K562 (cell line): ENCODE data around the gene LDAH. TPM values are rescaled to one million over a fixed set of nuclear protein-coding genes. Genes with fewer than 3 reads are reported as not detected.

Source experiments
- ATAC-seq: fragments of 200-7000 bp; cut with Tn5 transposase; 3 replicates; pipeline ENCODE4 v1.9.1; 2020; ENCODE audit warnings: moderate library complexity
- BruUV-seq: library from RNA; stranded (reverse); fragments of 400-500 nt; replicated peaks from 2 replicates; lab custom pipeline; 2021; lab: Mats Ljungman, UMichigan
- CTCF ChIA-PET: fragments of 300-600 bp; formaldehyde crosslinking; extraction: SDS; loops from one replicate; lab custom pipeline; 2021; ENCODE audit warnings: low intra/inter-chr PET ratio; lab: Yijun Ruan, JAX
- POLR2A ChIA-PET: fragments of 300-600, 350-650 bp; sonication (Branson Sonifier 250); formaldehyde crosslinking; extraction: SDS; loops from one replicate; lab custom pipeline; 2021; ENCODE audit warnings: antibody characterized with exemption, inconsistent platforms; lab: Yijun Ruan, JAX
- DNase-seq, 4 experiments: peaks; one replicate each; pipeline versions ENCODE4 v3.0.0 to v3.0.0-alpha.2; 2011 to 2018; ENCODE audit warnings: low spot score in 3 of 4, mixed read lengths in 3 of 4; ENCODE audit errors: extremely low read depth in 1 of 4
- FAIRE-seq: peaks from 2 replicates; lab custom pipeline; 2011; peaks lifted over from hg19 to GRCh38; lab: Jason Lieb, UNC
- H2AFZ ChIP-seq: 2 replicates; pipeline ENCODE4 v1.6.0; 2011; ENCODE audit warnings: low read depth, low read length, control low read depth, inconsistent platforms
- H3K27ac ChIP-seq: fragments of 200-600 bp; 3 replicates; pipeline ENCODE4 v1.8.0; 2011; ENCODE audit warnings: low read depth, mild to moderate bottlenecking, control low read depth, inconsistent platforms, low read length, moderate library complexity, mixed read lengths; ENCODE audit errors: extremely low read depth
- H3K27me3 ChIP-seq, 2 experiments: fragments of 300-600 bp in 1 of 2; 2 replicates in 1 of 2; 3 replicates in 1 of 2; pipeline versions ENCODE4 v1.6.0 to v1.8.0; 2011; ENCODE audit warnings: inconsistent platforms in 2 of 2, low read length in 2 of 2, mild to moderate bottlenecking in 1 of 2, mixed read lengths in 1 of 2, moderate library complexity in 1 of 2; ENCODE audit not compliant: control insufficient read depth in 2 of 2, insufficient read depth in 2 of 2
- H3K36me3 ChIP-seq: fragments of 300-600 bp; 3 replicates; pipeline ENCODE4 v1.8.0; 2011; ENCODE audit warnings: mild to moderate bottlenecking, low read length, inconsistent platforms; ENCODE audit not compliant: control insufficient read depth, insufficient read depth
- H3K4me1 ChIP-seq, 2 experiments: fragments of 200-600 bp in 1 of 2; replicated peaks in 1 of 2; 2 replicates in 1 of 2; 3 replicates in 1 of 2; pipeline versions ENCODE4 v1.5.1 to v1.8.0; 2011; ENCODE audit warnings: inconsistent platforms in 2 of 2, low read length in 2 of 2, mild to moderate bottlenecking in 1 of 2, mixed read lengths in 1 of 2, moderate library complexity in 1 of 2; ENCODE audit not compliant: control insufficient read depth in 2 of 2, insufficient read depth in 2 of 2
- H3K4me2 ChIP-seq: 2 replicates; pipeline ENCODE4 v1.6.1; 2011; ENCODE audit warnings: low read length, control low read depth, inconsistent platforms, mixed read lengths; ENCODE audit not compliant: insufficient read depth
- H3K4me3 ChIP-seq: fragments of 200-600 bp; sonication (generic), shearing (Covaris generic); 2 replicates; pipeline ENCODE4 v1.5.1; 2016; ENCODE audit warnings: control low read depth, inconsistent platforms
- H3K79me2 ChIP-seq: fragments of 200-600 bp; 3 replicates; pipeline ENCODE4 v1.8.0; 2011; ENCODE audit warnings: low read length, inconsistent platforms; ENCODE audit not compliant: control insufficient read depth, insufficient read depth
- H3K9ac ChIP-seq, 2 experiments: 2 replicates each; pipeline versions ENCODE4 v1.6.0 to v1.6.1; 2011; ENCODE audit warnings: low read depth in 2 of 2, low read length in 2 of 2, control low read depth in 1 of 2, inconsistent platforms in 1 of 2, mild to moderate bottlenecking in 1 of 2, mixed read lengths in 1 of 2; ENCODE audit not compliant: insufficient read depth in 1 of 2
- H3K9me1 ChIP-seq: one replicate; pipeline ENCODE4 v1.6.0; 2011; ENCODE audit warnings: inconsistent platforms, mild to moderate bottlenecking, low read length, moderate library complexity; ENCODE audit not compliant: control insufficient read depth, insufficient read depth
- H3K9me3 ChIP-seq: replicated peaks from 2 replicates; pipeline ENCODE4 v1.5.1; 2011; ENCODE audit warnings: low read depth, low read length, inconsistent platforms; ENCODE audit not compliant: control insufficient read depth, insufficient read depth
- H4K20me1 ChIP-seq: replicated peaks from 2 replicates; pipeline ENCODE4 v1.6.1; 2011; ENCODE audit warnings: low read length, inconsistent platforms, mixed read lengths; ENCODE audit not compliant: control insufficient read depth, insufficient read depth
- CBFA2T2 ChIP-seq: fragments of 450-650 bp; conservative IDR thresholded peaks from 2 replicates; pipeline ENCODE4 v1.6.1; 2017; ENCODE audit warnings: mild to moderate bottlenecking
- CC2D1A ChIP-seq: fragments of 450-650 bp; IDR thresholded peaks from 2 replicates; pipeline ENCODE4 v1.6.1; 2017; ENCODE audit warnings: mild to moderate bottlenecking
- GTF2F1 ChIP-seq: IDR thresholded peaks from 2 replicates; pipeline ENCODE4 v1.6.1; 2011; ENCODE audit warnings: low read depth, low read length, improper control_type of control experiment
- HNRNPH1 ChIP-seq: fragments of 200-400 bp; formaldehyde crosslinking; optimal IDR thresholded peaks from 2 replicates; pipeline ENCODE3; 2017; ENCODE audit warnings: low read depth, mild to moderate bottlenecking, low read length, moderate library complexity
- RAD21 ChIP-seq, 2 experiments: fragments of 250-450 bp in 1 of 2; fragments of 450-650 bp in 1 of 2; sonication (Bioruptor Pico) in 1 of 2; formaldehyde crosslinking in 1 of 2; IDR thresholded peaks in 1 of 2; conservative IDR thresholded peaks in 1 of 2; 2 replicates each; pipeline versions ENCODE4 v1.4.0 to v1.8.0; 2020 to 2022; ENCODE audit warnings: mild to moderate bottlenecking in 2 of 2, moderate library complexity in 1 of 2
- SMC3 ChIP-seq: conservative IDR thresholded peaks from 2 replicates; pipeline ENCODE4 v1.6.1; 2011; ENCODE audit warnings: low read depth, low read length, improper control_type of control experiment; ENCODE audit not compliant: insufficient read depth
- ZNF253 ChIP-seq: fragments of 250-450 bp; sonication (Bioruptor Pico); conservative IDR thresholded peaks from 2 replicates; pipeline ENCODE4 v1.6.1; 2021; ENCODE audit warnings: mild to moderate bottlenecking
- ZNF609 ChIP-seq: sonication (generic); formaldehyde crosslinking; IDR thresholded peaks from 2 replicates; pipeline ENCODE4 v1.8.1; 2023; ENCODE audit warnings: missing genetic modification reagents, mild to moderate bottlenecking, borderline replicate concordance
- ZNF644 ChIP-seq: fragments of 200-800 bp; sonication (Bioruptor generic); IDR thresholded peaks from 2 replicates; pipeline ENCODE4 v1.6.1; 2016; ENCODE audit warnings: low read depth, missing genetic modification characterization, missing compliant biosample characterization
- WGBS: fragments of 100-300 bp; shearing (Covaris generic); methylation state at CpG from one replicate; pipeline ENCODE4 v1.1.6; 2016; ENCODE audit warnings: low coverage, mixed read lengths; ENCODE audit not compliant: insufficient coverage; ENCODE audit errors: missing lambda C conversion rate; 5-methylcytosine and 5-hydroxymethylcytosine counted together
- in situ Hi-C: fragments of 300-500 bp; cut with MboI; formaldehyde crosslinking; loops from 4 replicates; pipeline ENCODE4 v1.15.0; 2018; ENCODE audit warnings: inconsistent platforms, mixed read lengths
- intact Hi-C: fragments of 100-400 bp; cut with micrococcal nuclease; formaldehyde crosslinking; loops from 2 replicates; pipeline ENCODE4 v1.14.2; 2022
- polyA plus RNA-seq, 8 experiments: library from polyadenylated mRNA; depleted of rRNA in 4 of 8; stranded (reverse) in 5 of 8; unstranded in 3 of 8; fragments of >200 nt; fragmentation: Nextera tagmentation in 2 of 8; fragmentation: Illumina TruSeq in 1 of 8; extraction: Ambion mirVana in 2 of 8; extraction: Trizol in 1 of 8; gene quantifications; 2 replicates each; pipeline versions ENCODE4 v1.2.1 to v1.2.3, GENCODE V29; 2011 to 2014; ENCODE audit warnings: inconsistent platforms in 1 of 8, missing spikeins in 1 of 8
- total RNA-seq, 7 experiments: library from RNA; depleted of rRNA in 6 of 7; stranded (reverse); fragments of >200 nt in 6 of 7; fragmentation: Illumina TruSeq in 2 of 7; extraction: Trizol in 2 of 7; gene quantifications; 2 replicates each; pipeline versions ENCODE4 v1.2.1 to v1.2.3, GENCODE V29; 2011 to 2021; ENCODE audit warnings: low replicate concordance in 1 of 7

LDAH gene
- total and polyA plus RNA-seq, 9 of the 15 experiments (the other 6 are each of a cell fraction or from before 2014, with no cell fraction given): 22.3 to 60.1 (median 40.0) TPM

GRCh38 chr2:20684581-20685063 lies 138.3 kb downstream of the LDAH start:
- intact Hi-C loops: loop anchor here (10.0 kb wide), 1 partner anchor 140 kb away; the partner anchor contains the start of gene LDAH

GRCh38 chr2:20682167-20682920 lies 140.6 kb downstream of the LDAH start:
- in situ Hi-C loops: no loop called here
- 78% methylated on average over 7 of the region's 7 CpGs for WGBS
- no peak overlapping the region for H3K4me3 ChIP-seq
- H2AFZ ChIP-seq: no peak overlapping the region
- POLR2A ChIA-PET: no interaction called here
- H3K4me2 ChIP-seq: no peak overlapping the region
- peaks cover 40% of the 10 kb centered on the region; the same call in 2 of the 3 replicates for H3K36me3 ChIP-seq
- FAIRE-seq (peak; percentile 44), DNase-seq (peak in 3 of 4 experiments; percentile 21 to 32 (median 29)), ATAC-seq (peak; percentile 65)
- no peaks in the 10 kb centered on the region for H3K9me1 ChIP-seq
- H3K79me2 ChIP-seq: no peaks in the 10 kb centered on the region
- no peaks in the 10 kb centered on the region for H3K9me3 ChIP-seq
- no peaks in the 10 kb centered on the region; the same call in 1 of the 2 replicates for H4K20me1 ChIP-seq
- no peaks in the 10 kb centered on the region for H3K4me1 ChIP-seq
- no peaks in the 10 kb centered on the region for H3K27me3 ChIP-seq
- intact Hi-C loops: loop anchor here (1.0 to 10.0 kb wide), 3 partner anchors 142 to 281 kb away; partner anchors contain the start of gene LDAH
- no peak overlapping the region for H3K27ac ChIP-seq
- no TSS peak for BruUV-seq
- CTCF ChIA-PET: interaction anchor here (1.5 kb wide), 1 partner anchor 281 kb away, joined by 14 read pairs; no protein-coding TSS in a partner anchor
- no peak overlapping the region for H3K9ac ChIP-seq
- TF ChIP-seq SMC3 (peak; percentile 49), ZNF609 (no peak), GTF2F1 (no peak), RAD21 (CRISPR knock-in tag; conservative IDR thresholded peaks at IDR 0.05 in 1 of 2, IDR thresholded peaks at IDR 0.05 in 1 of 2) (peak; percentile 23 to 63; a peak in 3 of 4 replicates), CBFA2T2 (no peak), ZNF253 (CRISPR knock-in tag) (no peak)

More at GRCh38 chr2:20684581-20685063, 138.3 kb downstream of the LDAH start:
- Histone ChIP-seq H3K36me3 (peaks cover 50% of the 10 kb centered on the region; the same call in 2 of the 3 replicates), H3K79me2 (no peaks in the 10 kb centered on the region), H3K4me2 (no peak overlapping the region), H3K4me3 (no peak overlapping the region), H3K27ac (no peak overlapping the region), H4K20me1 (no peaks in the 10 kb centered on the region), H2AFZ (no peak overlapping the region), H3K9me1 (no peaks in the 10 kb centered on the region), H3K27me3 (no peaks in the 10 kb centered on the region), H3K4me1 (peaks cover 0 to 2% of the 10 kb centered on the region in 2 experiments; a peak in 2 of 5 replicates), H3K9me3 (no peaks in the 10 kb centered on the region), H3K9ac (no peak overlapping the region)
- no TSS peak for BruUV-seq
- in situ Hi-C loops: no loop called here
- ChIA-PET POLR2A (interaction anchor here (1.6 kb wide), 1 partner anchor 8 kb away, joined by 5 read pairs; no protein-coding TSS in a partner anchor), CTCF (no interaction called here)
- FAIRE-seq: no peak
- no peak for ATAC-seq
- 74% methylated on average over 6 of the region's 6 CpGs for WGBS
- no peak for DNase-seq
- TF ChIP-seq HNRNPH1 (no peak), ZNF644 (no peak), CC2D1A (no peak)
